NCI-H2171 (cell line): ENCODE results near the gene KANSL1.

Experiments
- DNase-seq: peaks from one replicate; lab custom pipeline; 2025; lab: John Stamatoyannopoulos, UW

KANSL1 gene

DNA sequence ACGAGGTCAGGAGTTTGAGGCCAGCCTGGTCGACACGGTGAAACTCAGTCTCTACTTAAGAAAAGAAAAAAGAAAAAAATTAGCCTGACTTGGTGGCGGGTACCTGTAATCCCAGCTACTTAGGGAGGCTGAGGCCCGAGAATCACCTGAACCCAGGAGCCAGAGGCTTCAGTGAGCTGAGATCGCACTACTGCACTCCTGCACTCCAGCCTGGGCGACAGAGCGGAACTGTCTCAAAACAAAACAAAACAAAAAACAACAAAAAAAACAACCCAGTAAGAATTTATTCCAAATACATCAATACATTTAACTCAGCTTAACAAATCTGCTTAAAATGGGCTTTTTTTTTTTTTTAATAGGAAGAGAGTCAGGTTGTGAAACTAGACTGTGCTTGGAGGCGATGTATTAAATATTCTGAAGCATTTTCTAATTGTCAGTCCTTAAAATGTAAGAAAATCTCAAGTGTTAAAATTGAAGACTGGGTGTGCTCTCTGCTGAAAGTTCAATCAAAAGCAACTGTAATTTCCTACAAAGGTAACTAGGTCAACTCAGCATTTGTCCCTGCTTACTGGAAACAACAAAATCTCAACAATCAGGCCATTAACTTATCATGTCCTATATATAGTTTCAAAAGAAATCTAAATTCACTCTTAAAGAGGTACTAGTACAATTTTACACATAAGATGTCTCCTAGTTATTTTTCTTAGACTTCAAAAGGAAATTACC, 23.2 kb downstream of the KANSL1 start:
- DNase-seq, result no peak

DNA sequence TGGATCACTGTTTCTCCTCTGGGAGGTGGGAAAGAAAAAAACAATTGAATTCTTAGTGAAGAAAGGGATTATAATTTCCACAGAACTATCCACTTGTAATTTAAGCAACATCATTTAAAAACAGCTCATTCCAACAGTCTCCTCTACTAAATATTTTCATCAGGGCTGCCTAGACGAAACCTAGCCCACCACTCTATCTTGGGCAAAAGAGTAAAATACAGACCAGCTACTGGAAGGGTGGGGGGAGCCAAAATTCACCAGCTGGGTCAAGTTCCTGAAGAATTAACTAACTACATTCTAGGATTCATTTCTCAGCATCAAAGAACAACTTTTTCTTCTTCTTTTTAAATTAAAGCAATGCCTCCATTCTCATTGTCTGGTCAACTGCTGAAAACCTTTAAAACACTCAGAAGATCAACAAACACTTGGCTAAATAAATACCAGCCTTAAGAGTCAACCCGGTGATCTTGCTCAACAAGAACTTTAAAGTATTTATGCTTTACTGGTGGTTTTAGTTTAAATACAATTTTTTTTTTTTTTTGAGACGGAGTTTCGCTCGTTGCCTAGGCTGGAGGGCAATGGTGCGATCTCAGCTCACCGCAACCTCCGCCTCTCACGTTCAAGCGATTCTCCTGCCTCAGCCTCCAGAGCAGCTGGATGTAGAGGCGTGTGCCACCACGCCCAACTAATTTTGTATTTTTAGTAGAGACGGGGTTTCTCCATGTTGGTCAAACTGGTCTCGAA, 25.2 kb downstream of the KANSL1 start:
- no peak for DNase-seq

DNA sequence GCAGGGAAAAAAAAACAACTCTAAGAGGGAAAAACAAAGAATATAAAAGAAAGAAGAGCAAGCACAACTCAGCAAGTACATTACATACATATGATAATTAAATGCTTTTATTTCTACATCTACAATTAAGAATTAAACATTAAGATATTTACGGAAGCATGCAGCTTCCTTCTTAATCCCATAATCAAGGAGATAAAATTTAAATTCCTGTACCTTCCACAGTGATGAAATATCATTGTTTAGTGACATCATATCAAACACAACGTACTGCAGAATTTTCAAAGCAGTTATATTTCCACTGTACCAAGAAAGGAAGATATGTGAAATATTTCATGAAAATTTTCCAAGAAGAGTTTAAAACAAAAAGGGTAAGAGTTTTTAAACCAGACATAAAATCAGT, 26.0 kb downstream of the KANSL1 start:
- DNase-seq, result no peak

DNA sequence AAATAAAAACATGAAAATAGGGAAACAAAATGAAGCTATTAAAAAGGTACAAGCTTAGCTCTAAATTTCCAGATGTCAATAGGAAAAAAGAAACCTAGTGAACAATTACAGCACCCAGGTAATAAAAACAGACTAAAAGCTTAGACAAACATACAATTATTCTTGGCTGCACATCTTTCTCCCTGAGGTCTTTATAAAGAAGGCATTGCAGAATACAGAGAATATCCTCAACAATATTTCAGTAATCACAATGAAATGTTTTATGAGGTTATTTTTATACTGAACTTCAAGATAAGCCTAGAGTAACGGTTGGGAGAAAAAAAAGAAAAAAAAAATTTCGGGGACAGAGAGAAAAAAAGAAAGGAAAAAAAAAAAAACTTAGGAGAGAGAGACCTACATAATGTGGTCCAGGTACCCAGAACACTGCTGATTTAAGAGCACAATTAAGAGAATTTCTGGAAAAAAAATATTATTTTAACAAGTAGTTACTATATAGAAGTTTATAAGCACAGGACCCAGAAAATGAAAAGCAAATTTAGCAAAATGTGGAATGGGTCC, 26.5 kb downstream of the KANSL1 start:
- DNase-seq, result no peak

DNA sequence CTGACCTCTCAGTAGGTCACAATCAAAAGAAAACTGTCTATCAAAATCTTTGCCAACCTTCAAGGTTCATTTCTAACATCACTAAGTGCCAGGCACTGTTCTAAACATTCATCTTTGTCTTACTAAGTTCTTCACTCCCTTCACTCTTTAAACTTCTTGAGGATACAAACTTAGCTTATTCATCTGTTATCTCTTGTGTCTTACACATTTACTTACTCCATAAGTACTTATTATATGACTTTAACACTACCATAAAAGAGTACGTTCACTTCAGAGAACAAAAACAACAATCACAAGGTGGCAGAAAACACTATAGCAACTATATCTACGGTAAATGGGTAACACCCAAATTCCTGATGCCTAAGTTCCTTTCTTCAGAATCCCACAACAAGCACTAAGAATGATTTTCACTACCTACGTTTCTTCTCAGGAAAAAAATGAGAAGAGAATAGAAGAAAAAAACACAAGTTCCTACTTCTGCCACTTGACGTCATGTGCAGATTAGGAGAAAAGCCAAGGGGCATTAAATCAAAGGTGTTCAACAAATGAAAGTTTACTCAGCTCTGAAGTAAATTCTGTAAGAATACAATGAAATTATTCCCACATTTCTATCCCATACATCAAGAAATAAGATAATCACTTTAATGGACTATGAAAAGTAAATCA, 29.2 kb downstream of the KANSL1 start:
- no peak for DNase-seq

DNA sequence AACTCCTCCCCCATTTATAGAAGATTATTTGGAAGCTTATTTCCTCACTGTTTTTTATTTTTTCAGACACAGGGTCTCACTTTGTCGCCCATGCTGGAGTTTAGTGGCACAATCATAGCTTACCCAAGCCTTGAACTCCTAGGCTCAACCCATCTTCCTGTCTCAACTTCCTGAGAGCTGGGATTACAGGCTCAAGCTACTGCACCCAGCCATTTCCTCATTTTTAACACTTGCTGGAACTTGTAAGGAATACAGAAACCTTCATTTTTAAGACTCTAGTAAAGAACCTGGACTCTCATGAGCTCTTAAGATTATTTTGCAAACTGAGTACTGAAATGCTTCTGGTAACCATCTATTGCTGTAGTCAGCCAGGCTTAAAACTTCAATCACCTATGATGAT, 29.9 kb downstream of the KANSL1 start:
- DNase-seq, result no peak

DNA sequence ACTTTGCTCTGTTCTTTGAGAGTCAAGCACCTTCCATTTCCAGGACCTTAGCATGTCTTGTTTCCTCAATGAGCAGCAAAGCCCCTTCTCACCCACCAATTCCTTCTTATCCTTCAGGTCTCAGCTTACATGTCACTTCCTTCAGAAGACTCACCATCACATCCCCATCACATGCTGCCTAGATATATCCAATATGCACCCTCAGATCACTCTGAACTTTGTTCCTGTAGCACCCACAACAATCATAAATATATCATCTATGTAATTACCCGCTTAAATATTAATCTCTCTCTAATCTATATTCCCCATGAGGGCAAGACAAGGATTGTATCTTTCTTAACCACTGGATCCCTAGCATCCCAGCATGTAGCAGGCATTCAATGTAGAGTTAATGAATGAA, 30.4 kb downstream of the KANSL1 start:
- DNase-seq, result no peak

DNA sequence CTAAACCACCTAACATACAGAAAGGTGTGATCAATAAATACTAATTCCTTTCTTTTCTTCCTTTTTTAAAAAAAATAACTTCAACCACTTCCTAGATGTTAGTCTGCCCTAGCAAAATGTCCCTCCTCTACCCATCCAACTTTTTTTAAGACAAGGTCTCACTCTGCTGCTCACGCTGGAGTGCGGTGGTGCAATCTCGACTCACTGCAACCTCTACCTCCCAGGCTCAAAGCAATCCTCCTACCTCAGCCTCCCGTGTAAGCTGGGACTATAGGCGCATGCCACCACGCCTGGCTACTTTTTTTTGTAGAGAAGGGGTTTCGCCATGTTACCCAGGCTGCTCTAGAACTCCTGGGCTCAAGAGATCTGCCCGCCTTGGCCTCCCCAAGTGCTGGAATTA, 33.1 kb downstream of the KANSL1 start:
- DNase-seq, result no peak

DNA sequence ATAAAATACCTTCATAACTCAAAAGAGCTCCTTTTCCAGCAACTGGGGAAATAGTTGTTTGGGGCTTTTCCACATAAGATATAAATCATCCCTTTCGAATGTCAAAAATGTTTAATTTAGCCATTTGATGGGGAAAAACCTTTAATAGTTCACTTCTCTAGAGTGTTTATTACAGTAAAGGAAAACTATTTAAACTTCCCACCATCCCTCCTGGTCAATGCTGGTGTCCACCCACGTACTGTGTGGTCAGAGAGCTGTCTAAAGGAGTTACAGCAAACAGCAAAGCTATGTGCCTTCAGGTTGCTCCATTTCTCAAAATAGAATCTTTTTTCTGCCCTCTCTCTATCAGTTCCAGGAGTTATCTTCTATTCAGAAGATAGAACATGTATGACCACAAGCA, 33.5 kb downstream of the KANSL1 start:
- no peak for DNase-seq

DNA sequence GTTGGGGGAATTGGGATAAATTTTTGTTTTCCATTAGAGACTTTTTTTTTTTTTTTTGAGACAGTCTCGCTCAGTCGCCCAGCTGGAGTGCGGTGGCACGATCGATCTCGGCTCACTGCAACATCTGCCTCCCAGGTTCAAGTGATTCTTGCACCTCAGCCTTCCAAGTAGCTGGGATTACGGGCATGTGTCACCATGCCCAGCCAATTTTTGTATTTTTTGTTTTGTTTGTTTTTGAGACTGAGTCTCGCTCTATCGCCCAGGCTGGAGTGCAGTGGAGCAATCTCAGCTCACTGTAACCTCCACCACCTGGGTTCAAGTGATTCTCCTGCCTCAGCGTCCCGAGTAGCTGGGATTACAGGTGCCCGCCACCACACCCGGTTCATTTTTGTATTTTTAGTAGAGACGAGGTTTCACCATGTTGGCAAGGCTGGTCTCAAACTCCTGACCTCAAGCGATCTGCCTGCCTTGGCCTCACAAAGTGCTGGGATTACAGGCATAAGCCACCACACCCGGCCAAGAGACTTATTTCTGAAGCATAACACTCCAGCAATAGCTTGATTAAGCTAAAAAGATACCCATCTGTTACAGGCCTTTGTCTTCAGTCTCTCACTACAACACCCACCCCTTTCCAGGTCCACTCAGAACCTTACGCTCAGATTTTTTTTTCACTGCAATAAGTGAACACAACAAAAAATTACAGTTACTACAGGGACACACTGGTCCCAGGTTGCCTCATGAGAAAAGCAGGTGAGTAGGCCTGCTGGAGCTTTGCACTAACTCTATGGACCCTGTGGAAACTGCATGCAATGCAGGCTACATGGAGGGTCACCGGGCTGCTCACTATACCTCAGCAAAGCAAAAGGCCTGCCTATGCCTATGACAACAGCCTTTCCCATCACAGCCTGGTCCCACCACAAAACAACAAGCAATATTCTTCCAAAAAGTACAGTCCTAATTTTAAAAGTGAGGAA, 34.6 kb downstream of the KANSL1 start:
- DNase-seq, result peak; percentile 94

DNA sequence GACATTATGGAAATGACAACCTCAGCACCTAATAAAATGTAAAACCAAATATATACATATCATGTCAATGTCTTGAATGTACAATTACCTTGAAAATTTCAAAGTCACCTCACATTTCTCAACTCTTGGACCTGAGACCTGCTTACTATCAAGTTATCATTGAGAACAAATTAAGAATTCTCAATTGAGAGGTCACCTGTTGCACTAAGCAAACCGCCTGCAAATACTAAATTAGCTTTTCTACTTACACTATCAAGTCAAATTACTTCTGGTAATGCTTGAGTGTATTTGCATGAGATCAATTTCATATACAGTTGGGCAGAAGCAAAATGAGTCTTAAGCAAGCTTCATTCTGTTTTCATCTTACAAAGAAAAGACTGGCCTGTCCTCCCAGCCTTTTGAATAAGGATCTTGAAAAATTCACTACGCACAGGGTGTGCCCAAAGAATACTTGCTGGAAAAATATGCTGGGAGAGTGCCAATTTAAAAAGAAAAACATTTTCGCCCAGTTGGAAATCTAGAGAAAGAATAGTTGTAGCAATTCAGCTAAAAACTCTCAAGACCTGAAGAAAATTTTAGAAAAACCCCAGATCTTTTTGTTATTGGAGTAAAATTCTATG, 35.7 kb downstream of the KANSL1 start:
- DNase-seq, result no peak

DNA sequence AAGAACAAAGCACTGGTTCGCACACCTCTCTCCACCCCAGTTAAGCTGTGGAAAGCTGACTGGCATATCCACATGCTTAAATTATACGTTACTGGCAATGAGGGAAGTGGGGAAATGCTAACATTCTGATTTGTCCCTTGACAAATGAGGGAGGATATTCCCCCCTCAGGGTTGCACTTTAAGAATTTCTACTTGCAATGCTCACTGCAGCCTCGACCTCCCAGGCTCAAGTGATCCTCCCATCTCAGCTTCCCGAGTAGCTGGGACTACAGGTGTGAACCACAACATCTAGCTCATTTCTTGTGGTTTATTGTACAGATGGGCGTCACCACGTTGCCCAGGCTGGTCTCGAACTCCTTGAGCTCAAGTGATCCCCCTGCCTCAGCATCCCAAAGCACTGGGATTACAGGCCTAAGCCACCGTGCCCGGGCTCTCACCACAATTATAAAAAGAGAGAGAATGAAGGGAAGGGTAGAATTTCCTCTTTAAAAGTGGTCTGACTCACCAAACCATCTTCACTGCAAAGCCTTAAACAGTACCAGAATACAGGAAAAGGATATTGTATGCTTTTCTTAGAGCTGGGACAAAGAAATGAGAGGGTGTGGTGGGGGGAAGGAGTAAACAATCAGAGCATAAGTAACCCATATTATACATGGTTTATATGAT, 38.9 kb downstream of the KANSL1 start:
- DNase-seq, result no peak

DNA sequence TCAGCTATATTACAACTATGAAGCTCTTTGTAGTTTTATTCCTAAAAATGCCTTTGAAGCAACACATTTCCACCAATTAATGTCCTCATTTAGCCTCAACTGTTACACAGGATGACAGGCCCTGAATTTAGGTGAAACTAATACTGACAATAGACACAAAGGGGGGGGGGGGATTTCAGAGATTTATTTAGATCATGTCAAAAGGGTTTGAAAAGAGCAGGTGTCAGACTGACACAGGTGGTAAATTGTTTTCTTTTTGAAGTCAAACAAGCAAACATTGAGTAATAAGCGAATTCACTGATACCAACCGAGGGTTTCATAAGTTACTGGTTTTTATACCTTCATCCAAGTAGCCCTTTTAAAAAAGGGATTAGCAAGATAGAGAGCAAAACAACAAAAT, 40.8 kb downstream of the KANSL1 start:
- no peak for DNase-seq

DNA sequence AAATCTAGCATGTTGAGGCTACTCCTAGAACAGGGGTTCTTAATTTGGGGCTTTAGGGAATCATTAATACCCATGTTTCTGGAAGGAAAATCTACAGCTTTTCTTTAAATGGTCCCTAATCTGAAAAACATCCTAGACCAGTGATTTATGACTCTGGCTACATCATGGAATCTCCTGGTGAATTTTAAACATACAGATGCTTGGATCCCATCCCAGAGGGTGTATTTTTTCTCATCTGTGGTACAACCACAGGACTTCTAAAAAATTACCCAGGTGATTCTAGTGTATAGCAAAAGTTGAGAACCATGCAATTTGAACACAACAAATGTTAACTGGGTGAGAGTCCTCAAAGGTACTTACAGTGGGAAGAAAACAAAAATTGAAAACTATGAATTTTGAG, 41.5 kb downstream of the KANSL1 start:
- DNase-seq, result no peak

DNA sequence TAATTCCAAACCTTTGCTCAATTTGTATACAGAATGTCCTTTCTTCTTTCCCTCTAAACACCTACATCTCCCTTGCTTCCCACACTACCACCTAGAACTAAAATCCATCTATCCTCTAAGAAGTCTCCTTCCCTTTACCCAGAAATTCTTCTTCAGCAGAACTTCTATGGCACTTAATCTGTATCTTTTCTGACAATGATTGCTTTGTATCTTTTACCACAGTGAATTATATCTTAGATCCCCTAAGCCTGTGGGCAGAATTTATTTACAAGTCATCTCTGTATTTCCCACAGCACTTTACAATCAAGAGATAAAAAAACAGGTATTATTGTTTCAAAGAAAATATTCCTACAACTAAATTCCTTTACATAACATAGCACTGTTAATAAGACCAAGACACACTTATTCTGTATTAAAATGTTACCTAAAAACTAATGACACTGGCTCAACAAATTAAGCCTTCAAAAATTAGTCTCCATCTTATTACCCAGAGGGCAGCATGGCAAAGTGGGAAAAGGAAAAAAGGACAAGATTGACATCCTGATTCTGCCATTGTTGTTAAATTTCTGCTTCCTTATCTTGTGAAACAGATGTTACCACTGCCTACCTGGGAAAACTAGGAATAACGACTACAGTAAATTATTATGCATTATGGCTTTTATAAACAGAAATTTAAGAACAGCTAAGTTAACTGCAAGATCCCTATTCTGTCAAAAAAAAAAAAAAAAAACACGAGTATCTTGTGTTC, 42.8 kb downstream of the KANSL1 start:
- no peak for DNase-seq

DNA sequence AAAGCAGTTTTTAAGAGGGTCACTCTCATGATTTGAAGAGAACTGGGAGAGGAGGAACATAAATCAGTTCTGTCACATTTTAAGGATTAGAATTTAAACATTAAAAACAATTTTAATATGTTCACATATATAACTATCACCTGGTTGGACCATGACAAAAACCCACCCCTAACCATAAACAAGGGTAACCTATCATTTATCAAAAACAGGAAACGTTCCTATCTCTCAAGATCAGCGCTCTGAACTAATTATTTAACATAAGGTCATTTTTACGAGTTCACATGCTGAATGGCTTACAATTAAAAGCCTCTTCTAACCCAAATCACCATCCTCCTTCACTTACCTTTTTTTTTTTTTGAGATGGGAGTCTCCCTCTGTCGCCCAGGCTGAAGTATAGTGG, 45.0 kb downstream of the KANSL1 start:
- DNase-seq, result no peak

DNA sequence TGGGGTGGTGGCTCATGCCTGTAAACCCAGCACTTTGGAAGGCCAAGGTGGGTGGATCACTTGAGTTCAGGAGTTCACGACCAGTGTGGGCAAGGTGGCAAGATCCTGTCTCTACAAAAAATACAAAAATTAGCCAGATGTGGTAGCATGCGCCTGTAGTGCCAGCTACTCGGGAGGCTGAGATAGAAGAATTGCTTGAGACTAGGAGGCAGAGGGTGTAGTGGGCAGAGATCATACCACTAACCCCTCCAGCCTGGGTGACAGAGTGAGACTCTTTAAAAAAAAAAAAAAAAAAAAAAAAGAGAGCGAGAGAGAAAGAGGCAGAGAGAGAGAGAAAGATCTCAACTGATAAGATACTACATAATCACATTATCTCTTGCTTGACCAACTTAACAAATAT, 45.9 kb downstream of the KANSL1 start:
- DNase-seq, result no peak

DNA sequence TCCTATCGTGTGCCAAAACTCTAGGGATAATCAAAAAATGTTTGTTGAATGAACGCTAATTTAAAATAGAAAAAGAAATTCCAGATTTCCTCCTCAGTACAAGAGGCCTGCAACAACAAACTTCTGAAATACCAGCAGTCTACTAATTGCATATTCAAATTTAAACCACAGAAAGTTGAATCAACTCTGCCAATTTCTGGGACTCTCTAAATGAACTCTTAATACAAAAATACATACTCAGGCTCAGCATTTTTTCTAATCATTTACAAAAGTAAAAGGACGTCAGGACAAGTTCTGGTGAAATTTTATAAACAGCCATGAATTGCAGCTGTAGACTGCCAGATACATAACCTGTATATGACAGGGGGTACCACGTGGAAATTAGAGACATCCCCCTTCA, 49.0 kb downstream of the KANSL1 start:
- DNase-seq, result no peak

DNA sequence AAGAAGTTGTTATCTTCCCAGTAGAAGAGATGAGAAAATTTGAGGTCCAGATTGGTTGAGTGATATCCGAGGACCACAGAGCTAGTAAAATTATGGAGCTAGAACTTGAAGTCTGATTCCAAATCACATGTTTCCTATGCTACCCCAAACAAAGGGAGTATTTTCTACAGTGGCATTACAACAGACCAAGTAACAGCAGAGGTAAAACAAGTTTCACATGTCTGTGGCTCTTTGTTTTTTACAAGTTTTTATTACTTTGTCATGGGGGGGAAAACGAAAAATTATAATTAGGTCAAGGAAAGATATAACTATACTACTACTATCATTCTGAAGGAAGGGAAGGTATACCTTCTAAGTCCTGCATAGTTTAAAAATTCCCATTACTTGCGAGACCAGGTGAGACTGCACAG, 49.4 kb downstream of the KANSL1 start:
- DNase-seq, result no peak

DNA sequence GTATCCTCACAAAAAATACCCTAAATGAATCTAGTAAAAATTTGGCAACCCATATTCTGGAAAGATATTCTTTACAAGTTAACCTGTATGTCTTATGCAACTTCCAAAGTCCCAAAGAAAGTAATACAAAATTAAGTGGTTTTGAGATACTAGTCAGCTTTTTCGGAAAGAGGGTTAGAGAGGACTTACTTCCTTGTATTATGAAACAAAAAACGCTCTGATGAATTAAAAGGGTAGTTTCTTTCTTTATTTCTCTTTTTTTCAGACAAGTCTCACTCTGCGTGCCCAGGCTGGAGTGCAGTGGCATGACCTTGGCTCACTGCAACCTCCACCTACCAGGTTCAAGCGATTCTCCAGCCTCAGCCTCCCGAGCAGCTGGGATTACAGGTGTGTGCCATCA, 51.6 kb downstream of the KANSL1 start:
- no peak for DNase-seq
